GM12878 (cell line): Measurements from ENCODE around the gene RAB6B. TPM values are rescaled to one million over a fixed set of nuclear protein-coding genes. Genes with fewer than 3 reads are reported as not detected.

Experiments used
- ATAC-seq: fragments of 200-7000 bp; cut with Tn5 transposase; 3 replicates; pipeline ENCODE4 v1.9.1; 2020; ENCODE audit warnings: mild to moderate bottlenecking, moderate library complexity
- BruUV-seq: library from RNA; stranded (reverse); fragments of 400-500 nt; replicated peaks from 2 replicates; lab custom pipeline; 2021; lab: Mats Ljungman, UMichigan
- CTCF ChIA-PET: fragments of 300-600 bp; sonication (Branson Sonifier 250); formaldehyde crosslinking; extraction: SDS; loops from one replicate; lab custom pipeline; 2021; ENCODE audit warnings: inconsistent platforms; lab: Yijun Ruan, JAX
- POLR2A ChIA-PET: fragments of 350-600 bp; formaldehyde crosslinking; extraction: SDS; loops from one replicate; lab custom pipeline; 2021; ENCODE audit warnings: inconsistent platforms; lab: Charles Lee
- RAD21 ChIA-PET: fragments of 300-600 bp; sonication (Branson Sonifier 250); formaldehyde crosslinking; loops from one replicate; lab custom pipeline; 2023; ENCODE audit warnings: antibody characterized with exemption; ENCODE audit not compliant: unreplicated experiment; lab: Charles Lee
- SMC1A ChIA-PET: fragments of 300-600 bp; sonication (Branson Sonifier 250); formaldehyde crosslinking; loops from one replicate; lab custom pipeline; 2023; ENCODE audit not compliant: unreplicated experiment, uncharacterized antibody; lab: Charles Lee
- DNase-seq: peaks from one replicate; pipeline ENCODE4 v3.0.0-alpha.2; 2011; ENCODE audit warnings: low read depth, low spot score
- FAIRE-seq: peaks from 3 replicates; lab custom pipeline; 2011; peaks lifted over from hg19 to GRCh38; lab: Jason Lieb, UNC
- H2AFZ ChIP-seq: 2 replicates; pipeline ENCODE4 v1.6.0; 2011; ENCODE audit warnings: low read depth, low read length, control low read depth; ENCODE audit not compliant: control insufficient read depth
- H3K27ac ChIP-seq: 2 replicates; pipeline ENCODE4 v1.5.1; 2011; ENCODE audit warnings: control low read depth; ENCODE audit not compliant: control insufficient read depth, insufficient read depth
- H3K27me3 ChIP-seq, 2 experiments: replicated peaks in 1 of 2; 2 replicates each; pipeline versions ENCODE4 v1.6.0 to v1.6.1; 2011; ENCODE audit warnings: low read length in 1 of 2; ENCODE audit not compliant: control insufficient read depth in 2 of 2, insufficient read depth in 2 of 2
- H3K36me3 ChIP-seq, 2 experiments: 2 replicates each; pipeline ENCODE4 v1.5.1; 2011; ENCODE audit warnings: low read length in 1 of 2; ENCODE audit not compliant: control insufficient read depth in 2 of 2, insufficient read depth in 2 of 2
- H3K4me1 ChIP-seq: 2 replicates; pipeline ENCODE4 v1.6.1; 2011; ENCODE audit warnings: mild to moderate bottlenecking, low read length, moderate library complexity, mixed read lengths; ENCODE audit not compliant: control insufficient read depth, insufficient read depth
- H3K4me2 ChIP-seq: 2 replicates; pipeline ENCODE4 v1.6.0; 2011; ENCODE audit warnings: control low read depth; ENCODE audit not compliant: control insufficient read depth, insufficient read depth
- H3K4me3 ChIP-seq: fragments of 200-600 bp; sonication (generic); 2 replicates; pipeline ENCODE4 v1.5.1; 2016
- H3K79me2 ChIP-seq: 2 replicates; pipeline ENCODE4 v1.6.0; 2011; ENCODE audit warnings: low read length; ENCODE audit not compliant: control insufficient read depth, insufficient read depth
- H3K9ac ChIP-seq: 2 replicates; pipeline ENCODE4 v1.8.0; 2011; ENCODE audit warnings: low read length, control low read depth, mixed read lengths; ENCODE audit not compliant: control insufficient read depth, insufficient read depth
- H3K9me3 ChIP-seq: replicated peaks from 3 replicates; pipeline ENCODE4 v1.5.1; 2011; ENCODE audit warnings: mild to moderate bottlenecking, low read length; ENCODE audit not compliant: control insufficient read depth, insufficient read depth
- H4K20me1 ChIP-seq: 2 replicates; pipeline ENCODE4 v1.6.0; 2011; ENCODE audit not compliant: control insufficient read depth, insufficient read depth
- ASH2L ChIP-seq: fragments of 300-600, 200-600 bp; sonication (generic); IDR thresholded peaks from 2 replicates; pipeline ENCODE4 v1.6.1; 2017; ENCODE audit warnings: low read depth, mild to moderate bottlenecking, borderline replicate concordance
- ATF7 ChIP-seq: fragments of 450-650 bp; IDR thresholded peaks from 2 replicates; pipeline ENCODE4 v1.6.1; 2016; ENCODE audit warnings: low read depth, mild to moderate bottlenecking
- CREM ChIP-seq: IDR thresholded peaks from 2 replicates; pipeline ENCODE4 v1.6.1; 2014; ENCODE audit warnings: antibody characterized with exemption, low read depth
- EGR1 ChIP-seq, 2 experiments: IDR thresholded peaks; 1 replicate in 1 of 2; 2 replicates in 1 of 2; pipeline ENCODE4 v1.6.1; 2011 to 2012; ENCODE audit warnings: low read depth in 2 of 2, low read length in 2 of 2, borderline replicate concordance in 1 of 2, mild to moderate bottlenecking in 1 of 2, moderate library complexity in 1 of 2
- ESRRA ChIP-seq: IDR thresholded peaks from 2 replicates; pipeline ENCODE4 v1.6.1; 2012; ENCODE audit warnings: mild to moderate bottlenecking, low read length, improper control_type of control experiment
- IKZF1 ChIP-seq: fragments of 450-650 bp; conservative IDR thresholded peaks from 2 replicates; pipeline ENCODE4 v1.6.1; 2017; ENCODE audit warnings: antibody characterized with exemption, mild to moderate bottlenecking
- MEF2A ChIP-seq: IDR thresholded peaks from 2 replicates; pipeline ENCODE4 v1.6.1; 2011; ENCODE audit warnings: low read depth, mild to moderate bottlenecking, low read length, moderate library complexity; ENCODE audit not compliant: insufficient read depth
- NFIC ChIP-seq: IDR thresholded peaks from 2 replicates; pipeline ENCODE4 v1.6.1; 2012; ENCODE audit warnings: low read depth, mild to moderate bottlenecking, inconsistent platforms, low read length, moderate library complexity
- NRF1 ChIP-seq: conservative IDR thresholded peaks from 2 replicates; pipeline ENCODE4 v1.6.1; 2011; ENCODE audit warnings: mild to moderate bottlenecking, low read depth, low read length, improper control_type of control experiment
- SPI1 ChIP-seq: IDR thresholded peaks from 2 replicates; pipeline ENCODE4 v1.6.1; 2011; ENCODE audit warnings: low read depth, mild to moderate bottlenecking, low read length, moderate library complexity, borderline replicate concordance; ENCODE audit not compliant: insufficient read depth
- SUPT20H ChIP-seq: IDR thresholded peaks from 2 replicates; pipeline ENCODE4 v1.6.1; 2011; ENCODE audit warnings: low read depth, mild to moderate bottlenecking, low read length, moderate library complexity, borderline replicate concordance; ENCODE audit not compliant: control insufficient read depth
- ZNF384 ChIP-seq: IDR thresholded peaks from 2 replicates; pipeline ENCODE4 v1.6.1; 2012; ENCODE audit warnings: low read depth, mild to moderate bottlenecking, low read length, improper control_type of control experiment, borderline replicate concordance
- WGBS: methylation state at CpG from one replicate; pipeline ENCODE4 v1.1.6; 2016; ENCODE audit warnings: low lambda C conversion rate; ENCODE audit not compliant: insufficient replicate concordance, insufficient coverage; ENCODE audit errors: missing lambda C conversion rate; 5-methylcytosine and 5-hydroxymethylcytosine counted together
- in situ Hi-C: fragments of 300-500 bp; cut with MboI; formaldehyde crosslinking; loops from 9 replicates; pipeline ENCODE4 v1.14.3; 2018; ENCODE audit warnings: mixed read lengths
- intact Hi-C: fragments of 100-400 bp; cut with micrococcal nuclease; formaldehyde crosslinking; loops from one replicate; pipeline ENCODE4 v1.14.2; 2022; ENCODE audit not compliant: unreplicated experiment
- polyA plus RNA-seq, 11 experiments: library from polyadenylated mRNA; depleted of rRNA in 4 of 11; unstranded in 6 of 11; stranded (reverse) in 5 of 11; fragments of >200 nt; fragmentation: Nextera tagmentation in 4 of 11; fragmentation: Illumina TruSeq in 1 of 11; extraction: Ambion mirVana in 4 of 11; extraction: Trizol in 1 of 11; gene quantifications; 1 replicate in 1 of 11; 2 replicates in 10 of 11; pipeline versions ENCODE4 v1.2.1 to v1.2.3, GENCODE V29; 2011 to 2016; ENCODE audit warnings: inconsistent platforms in 2 of 11, missing spikeins in 2 of 11, low read depth in 1 of 11
- total RNA-seq, 4 experiments: library from RNA; depleted of rRNA in 3 of 4; stranded (reverse); fragments of >200 nt in 3 of 4; fragmentation: Illumina TruSeq in 1 of 4; extraction: Trizol in 1 of 4; gene quantifications; 2 replicates each; pipeline versions ENCODE4 v1.2.1 to v1.2.3, GENCODE V29; 2013 to 2021
- TF ChIP-seq, protein P1 (sequence below): IDR thresholded peaks from 2 replicates; pipeline ENCODE4 v1.6.1; 2012; ENCODE audit warnings: low read depth, low read length, improper control_type of control experiment
- TF ChIP-seq, protein P2 (sequence below): IDR thresholded peaks from 2 replicates; pipeline ENCODE4 v1.6.1; 2012; ENCODE audit warnings: mild to moderate bottlenecking, low read depth, low read length
- TF ChIP-seq, protein P3 (sequence below): IDR thresholded peaks from 2 replicates; pipeline ENCODE4 v1.6.1; 2011; ENCODE audit warnings: borderline replicate concordance, low read depth, mild to moderate bottlenecking, moderate library complexity, low read length; ENCODE audit not compliant: insufficient read depth, poor library complexity, severe bottlenecking
- TF ChIP-seq, protein P4 (sequence below): fragments of 450-650 bp; IDR thresholded peaks from 2 replicates; pipeline ENCODE4 v1.6.1; 2016; ENCODE audit warnings: mild to moderate bottlenecking
- TF ChIP-seq, protein P5 (sequence below): IDR thresholded peaks from 2 replicates; pipeline ENCODE4 v1.6.1; 2011; ENCODE audit warnings: low read depth, mild to moderate bottlenecking, low read length, moderate library complexity, borderline replicate concordance; ENCODE audit errors: extremely low read depth

RAB6B gene
- total and polyA plus RNA-seq, 10 of the 15 experiments (the other 5 are each of a cell fraction or from before 2014, with no cell fraction given), result 0.01 to 0.16 (median 0.04) TPM; not detected in 5

DNA sequence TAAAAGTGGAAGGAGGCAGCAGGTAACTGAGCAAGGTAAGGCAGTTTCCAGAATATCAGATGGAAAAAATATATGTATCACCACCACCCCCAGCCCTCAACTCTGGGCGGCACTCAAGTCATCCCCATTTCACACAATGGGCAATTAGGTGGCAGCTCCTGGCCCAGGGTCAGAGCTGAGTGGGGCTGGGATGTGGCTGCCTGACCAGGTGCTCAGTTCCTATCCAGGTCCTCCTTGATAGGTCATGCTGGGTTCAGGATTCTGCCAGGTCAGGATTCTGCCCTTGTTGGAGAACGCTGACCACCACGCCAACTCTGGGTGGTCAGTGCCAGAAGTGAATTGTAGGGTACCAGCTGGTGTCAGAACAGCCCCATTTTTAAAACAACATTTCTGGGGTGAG is 29.5 kb downstream of the RAB6B start:
- no TSS peak for BruUV-seq
- ChIA-PET RAD21 (no interaction called here), POLR2A (no interaction called here), CTCF (no interaction called here), SMC1A (no interaction called here)
- in situ Hi-C loops, result no loop called here
- H3K9me3 ChIP-seq, result no peaks in the 10 kb centered on the region
- H3K4me3 ChIP-seq, result no peak overlapping the region
- no peaks in the 10 kb centered on the region for H3K36me3 ChIP-seq
- FAIRE-seq, result no peak
- 20% methylated on average over 3 of the region's 3 CpGs for WGBS
- no peak overlapping the region for H3K27ac ChIP-seq
- no peak for DNase-seq
- H4K20me1 ChIP-seq, result no peaks in the 10 kb centered on the region
- intact Hi-C loops, result no loop called here
- no peaks in the 10 kb centered on the region for H3K4me1 ChIP-seq
- no peak overlapping the region for H3K9ac ChIP-seq
- no peak for ATAC-seq
- H3K4me2 ChIP-seq, result no peak overlapping the region
- H3K79me2 ChIP-seq, result no peaks in the 10 kb centered on the region
- peaks cover 0 to 5% of the 10 kb centered on the region in 2 experiments; a peak in 3 of 4 replicates for H3K27me3 ChIP-seq
- no peak overlapping the region for H2AFZ ChIP-seq
- TF ChIP-seq NRF1, result no peak
- TF ChIP-seq, protein P1, sequence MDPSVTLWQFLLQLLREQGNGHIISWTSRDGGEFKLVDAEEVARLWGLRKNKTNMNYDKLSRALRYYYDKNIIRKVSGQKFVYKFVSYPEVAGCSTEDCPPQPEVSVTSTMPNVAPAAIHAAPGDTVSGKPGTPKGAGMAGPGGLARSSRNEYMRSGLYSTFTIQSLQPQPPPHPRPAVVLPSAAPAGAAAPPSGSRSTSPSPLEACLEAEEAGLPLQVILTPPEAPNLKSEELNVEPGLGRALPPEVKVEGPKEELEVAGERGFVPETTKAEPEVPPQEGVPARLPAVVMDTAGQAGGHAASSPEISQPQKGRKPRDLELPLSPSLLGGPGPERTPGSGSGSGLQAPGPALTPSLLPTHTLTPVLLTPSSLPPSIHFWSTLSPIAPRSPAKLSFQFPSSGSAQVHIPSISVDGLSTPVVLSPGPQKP, result no peak
- TF ChIP-seq SUPT20H, result no peak
- TF ChIP-seq, protein P2, sequence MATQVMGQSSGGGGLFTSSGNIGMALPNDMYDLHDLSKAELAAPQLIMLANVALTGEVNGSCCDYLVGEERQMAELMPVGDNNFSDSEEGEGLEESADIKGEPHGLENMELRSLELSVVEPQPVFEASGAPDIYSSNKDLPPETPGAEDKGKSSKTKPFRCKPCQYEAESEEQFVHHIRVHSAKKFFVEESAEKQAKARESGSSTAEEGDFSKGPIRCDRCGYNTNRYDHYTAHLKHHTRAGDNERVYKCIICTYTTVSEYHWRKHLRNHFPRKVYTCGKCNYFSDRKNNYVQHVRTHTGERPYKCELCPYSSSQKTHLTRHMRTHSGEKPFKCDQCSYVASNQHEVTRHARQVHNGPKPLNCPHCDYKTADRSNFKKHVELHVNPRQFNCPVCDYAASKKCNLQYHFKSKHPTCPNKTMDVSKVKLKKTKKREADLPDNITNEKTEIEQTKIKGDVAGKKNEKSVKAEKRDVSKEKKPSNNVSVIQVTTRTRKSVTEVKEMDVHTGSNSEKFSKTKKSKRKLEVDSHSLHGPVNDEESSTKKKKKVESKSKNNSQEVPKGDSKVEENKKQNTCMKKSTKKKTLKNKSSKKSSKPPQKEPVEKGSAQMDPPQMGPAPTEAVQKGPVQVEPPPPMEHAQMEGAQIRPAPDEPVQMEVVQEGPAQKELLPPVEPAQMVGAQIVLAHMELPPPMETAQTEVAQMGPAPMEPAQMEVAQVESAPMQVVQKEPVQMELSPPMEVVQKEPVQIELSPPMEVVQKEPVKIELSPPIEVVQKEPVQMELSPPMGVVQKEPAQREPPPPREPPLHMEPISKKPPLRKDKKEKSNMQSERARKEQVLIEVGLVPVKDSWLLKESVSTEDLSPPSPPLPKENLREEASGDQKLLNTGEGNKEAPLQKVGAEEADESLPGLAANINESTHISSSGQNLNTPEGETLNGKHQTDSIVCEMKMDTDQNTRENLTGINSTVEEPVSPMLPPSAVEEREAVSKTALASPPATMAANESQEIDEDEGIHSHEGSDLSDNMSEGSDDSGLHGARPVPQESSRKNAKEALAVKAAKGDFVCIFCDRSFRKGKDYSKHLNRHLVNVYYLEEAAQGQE, result no peak
- TF ChIP-seq CREM, result no peak
- TF ChIP-seq SPI1, result no peak
- no peak for TF ChIP-seq EGR1 (IDR thresholded peaks at IDR 0.05; ENCODE audit: borderline replicate concordance in 1 of 2, low read depth in 2 of 2, low read length in 2 of 2)
- no peak for TF ChIP-seq MEF2A
- TF ChIP-seq, protein P3, sequence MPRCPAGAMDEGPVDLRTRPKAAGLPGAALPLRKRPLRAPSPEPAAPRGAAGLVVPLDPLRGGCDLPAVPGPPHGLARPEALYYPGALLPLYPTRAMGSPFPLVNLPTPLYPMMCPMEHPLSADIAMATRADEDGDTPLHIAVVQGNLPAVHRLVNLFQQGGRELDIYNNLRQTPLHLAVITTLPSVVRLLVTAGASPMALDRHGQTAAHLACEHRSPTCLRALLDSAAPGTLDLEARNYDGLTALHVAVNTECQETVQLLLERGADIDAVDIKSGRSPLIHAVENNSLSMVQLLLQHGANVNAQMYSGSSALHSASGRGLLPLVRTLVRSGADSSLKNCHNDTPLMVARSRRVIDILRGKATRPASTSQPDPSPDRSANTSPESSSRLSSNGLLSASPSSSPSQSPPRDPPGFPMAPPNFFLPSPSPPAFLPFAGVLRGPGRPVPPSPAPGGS, result no peak
- TF ChIP-seq ESRRA, result no peak
- TF ChIP-seq ATF7, result no peak
- TF ChIP-seq, protein P4, sequence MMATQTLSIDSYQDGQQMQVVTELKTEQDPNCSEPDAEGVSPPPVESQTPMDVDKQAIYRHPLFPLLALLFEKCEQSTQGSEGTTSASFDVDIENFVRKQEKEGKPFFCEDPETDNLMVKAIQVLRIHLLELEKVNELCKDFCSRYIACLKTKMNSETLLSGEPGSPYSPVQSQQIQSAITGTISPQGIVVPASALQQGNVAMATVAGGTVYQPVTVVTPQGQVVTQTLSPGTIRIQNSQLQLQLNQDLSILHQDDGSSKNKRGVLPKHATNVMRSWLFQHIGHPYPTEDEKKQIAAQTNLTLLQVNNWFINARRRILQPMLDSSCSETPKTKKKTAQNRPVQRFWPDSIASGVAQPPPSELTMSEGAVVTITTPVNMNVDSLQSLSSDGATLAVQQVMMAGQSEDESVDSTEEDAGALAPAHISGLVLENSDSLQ, result no peak
- TF ChIP-seq, protein P5, sequence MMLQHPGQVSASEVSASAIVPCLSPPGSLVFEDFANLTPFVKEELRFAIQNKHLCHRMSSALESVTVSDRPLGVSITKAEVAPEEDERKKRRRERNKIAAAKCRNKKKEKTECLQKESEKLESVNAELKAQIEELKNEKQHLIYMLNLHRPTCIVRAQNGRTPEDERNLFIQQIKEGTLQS, result no peak
- no peak for TF ChIP-seq ASH2L
- no peak for TF ChIP-seq IKZF1
- TF ChIP-seq NFIC, result no peak
- no peak for TF ChIP-seq ZNF384
